NCI-H2029 treated with DMSO at 0.1 percent for 48 hours (cell line): ENCODE data around the gene QRFP.

Experiments
- DNase-seq: peaks from one replicate; lab custom pipeline; 2025; lab: John Stamatoyannopoulos, UW

QRFP gene

DNA sequence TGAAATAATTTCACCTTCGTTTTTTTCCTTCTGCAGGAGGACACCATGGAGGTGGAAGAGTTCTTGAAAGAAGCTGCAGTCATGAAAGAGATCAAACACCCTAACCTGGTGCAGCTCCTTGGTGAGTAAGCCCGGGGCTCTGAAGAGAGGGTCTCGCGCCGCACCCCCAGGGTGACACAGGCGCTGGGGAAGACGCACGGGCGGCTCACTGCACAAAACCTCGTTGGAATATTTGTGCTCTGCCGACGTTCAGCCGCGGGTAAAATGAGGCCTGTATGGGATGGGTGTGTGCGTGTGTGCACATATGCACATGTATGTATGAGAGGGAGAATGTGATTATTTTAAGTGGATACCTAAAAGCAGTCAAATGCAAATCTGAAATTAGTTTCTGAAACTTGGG, 24.5 kb downstream of the QRFP start:
- no peak for DNase-seq

DNA sequence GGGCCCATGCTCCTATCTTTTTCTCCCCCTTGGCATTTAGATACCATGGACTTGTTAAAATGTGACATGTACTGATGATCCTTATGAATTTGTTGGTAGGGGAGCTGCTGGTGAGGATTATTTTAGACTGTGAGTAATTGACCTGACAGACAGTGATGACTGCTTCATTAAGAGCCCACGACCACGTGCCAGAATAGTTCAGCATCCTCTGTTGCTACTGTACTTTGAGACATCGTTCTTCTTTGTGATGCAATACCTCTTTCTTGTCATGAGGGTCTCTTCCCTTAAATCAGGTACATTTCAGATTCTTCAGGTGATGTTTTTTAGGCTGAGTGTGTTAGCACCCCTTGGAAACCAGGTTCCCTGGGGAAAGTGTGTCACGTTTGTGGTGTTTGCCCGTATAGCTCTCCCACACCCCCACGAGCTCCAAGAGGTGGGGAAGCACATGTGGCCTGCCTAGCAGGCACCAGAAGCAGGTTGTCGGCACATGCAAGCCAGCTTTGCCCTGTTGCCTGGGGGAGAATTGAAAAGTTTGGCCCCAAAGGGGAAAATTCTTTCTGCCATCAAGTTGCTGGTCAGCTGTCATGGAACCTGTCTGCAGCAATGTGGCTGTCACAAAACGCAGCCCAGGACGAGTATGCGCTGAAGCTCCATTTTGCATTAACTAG, 25.1 kb downstream of the QRFP start:
- no peak for DNase-seq

DNA sequence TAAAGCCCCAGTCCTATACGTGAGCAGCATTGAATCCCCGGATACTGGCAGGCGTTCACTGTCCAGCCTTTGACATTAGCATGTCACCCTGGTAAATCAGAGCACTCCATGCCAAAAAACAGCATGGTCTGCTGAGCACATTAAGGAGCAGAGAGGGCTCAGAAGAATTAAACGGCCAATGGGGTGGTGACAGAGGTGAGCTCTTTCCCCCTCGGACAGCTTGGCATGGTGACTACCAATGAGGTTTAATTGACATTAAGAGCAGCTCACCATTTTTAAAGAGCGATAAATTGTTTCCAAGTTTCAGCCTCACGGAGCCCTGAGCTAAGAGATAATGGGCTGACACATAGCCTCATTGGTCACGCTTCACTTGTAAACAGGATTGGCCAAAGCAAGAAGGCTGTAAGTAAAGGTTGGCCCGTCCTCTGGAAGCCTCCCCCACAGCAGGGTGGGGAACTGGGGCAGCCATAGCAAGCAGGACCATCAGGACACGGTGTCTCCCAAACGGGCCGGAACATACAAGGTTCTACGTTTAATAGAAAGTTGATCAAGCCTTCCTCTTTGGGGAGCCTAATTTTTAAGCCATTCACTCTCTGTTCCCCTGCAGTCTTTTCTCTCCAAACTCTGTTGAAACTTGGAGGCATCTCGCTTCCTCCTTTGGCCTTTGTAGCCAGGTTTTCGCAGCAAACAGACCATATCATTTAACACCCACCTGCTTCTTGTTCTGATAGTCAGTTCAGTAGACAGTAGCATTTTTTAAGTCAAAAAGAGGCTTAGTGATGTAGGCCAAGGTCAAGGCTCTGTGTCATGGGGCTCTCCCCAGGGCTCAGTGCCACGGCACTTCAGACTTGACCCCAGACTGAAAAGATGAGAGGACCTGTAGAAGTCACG, 25.9 kb downstream of the QRFP start:
- DNase-seq = no peak

DNA sequence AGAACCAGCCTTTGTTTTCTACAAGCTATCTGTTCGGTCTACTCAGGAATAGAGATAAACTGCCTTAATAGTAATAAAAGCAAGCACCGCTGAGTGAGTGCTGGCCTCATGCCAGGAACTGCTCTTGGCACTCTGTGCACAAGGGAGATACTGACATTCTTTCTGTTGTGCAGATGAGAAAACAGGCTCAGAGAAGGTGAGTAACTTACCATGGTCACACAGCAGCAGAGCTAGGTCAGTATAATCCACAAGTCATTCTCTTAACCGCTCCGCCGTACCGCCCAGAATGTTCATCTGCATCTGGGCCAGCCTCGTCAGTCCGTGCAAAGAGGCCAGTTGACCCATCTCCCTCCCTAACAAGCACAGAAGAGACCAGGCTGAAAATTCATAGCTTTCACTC, 27.4 kb downstream of the QRFP start:
- DNase-seq = peak; percentile 23

DNA sequence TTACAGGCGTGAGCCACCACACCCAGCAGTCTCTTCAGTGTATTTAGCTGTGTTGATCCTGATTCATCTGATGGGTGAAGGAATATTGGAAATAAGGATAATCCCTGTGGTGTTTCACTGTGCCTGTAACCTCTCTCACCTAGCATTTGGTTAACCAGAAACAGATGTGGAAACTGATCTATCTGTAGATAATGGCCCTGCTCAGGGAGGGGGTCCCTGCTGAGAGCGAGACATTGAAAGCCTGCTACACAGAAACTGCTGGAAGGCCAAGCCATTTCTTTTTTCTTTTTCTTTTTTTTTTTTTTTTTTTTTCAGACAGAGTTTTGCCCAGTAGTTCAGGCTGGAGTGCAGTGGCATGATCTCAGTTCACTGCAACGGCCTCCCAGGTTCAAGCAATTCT, 28.4 kb downstream of the QRFP start:
- no peak for DNase-seq

DNA sequence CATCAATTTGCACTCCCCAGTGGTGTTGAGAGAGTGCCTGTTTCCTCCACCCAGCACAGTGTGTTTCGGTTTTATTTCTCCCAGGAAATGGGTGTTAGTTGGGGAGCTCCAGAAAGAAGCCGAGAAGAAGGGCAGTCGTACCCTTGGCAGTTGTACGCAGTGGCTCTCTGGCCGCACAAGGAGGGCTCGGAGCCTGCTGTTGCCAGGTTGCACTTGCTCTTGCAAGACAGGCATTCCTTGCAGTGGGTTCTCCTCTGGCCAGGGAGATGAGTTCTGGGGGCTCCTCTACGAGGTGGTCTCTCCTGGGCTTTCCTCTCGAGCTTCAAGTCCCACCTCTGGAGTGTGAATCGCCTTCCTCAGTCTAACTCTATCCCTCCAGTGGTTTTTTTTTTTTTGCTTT, 29.1 kb downstream of the QRFP start:
- no peak for DNase-seq

DNA sequence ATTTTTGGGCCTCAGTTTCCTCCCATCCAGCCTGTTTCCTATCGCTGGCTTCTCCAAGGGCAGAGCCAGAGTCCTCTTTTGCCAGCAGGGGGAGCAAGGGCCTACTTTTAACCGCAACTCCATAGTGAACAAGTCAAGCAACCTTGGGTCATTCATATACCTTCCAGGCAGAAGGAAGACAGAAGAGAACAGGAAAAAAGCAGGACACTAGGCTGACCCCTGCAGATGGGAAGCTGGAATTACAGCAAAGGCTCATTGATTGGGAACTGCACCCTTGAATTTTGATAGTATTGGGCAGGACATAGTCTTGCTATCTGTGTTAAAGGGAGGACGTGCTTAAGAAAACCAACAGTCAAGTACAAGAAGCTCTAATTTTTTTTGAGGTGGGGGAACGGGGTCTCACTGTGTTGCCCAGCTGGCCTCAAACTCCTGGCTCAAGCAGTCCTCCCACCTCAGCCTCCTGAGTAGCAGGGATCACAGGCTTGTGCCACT, 30.1 kb downstream of the QRFP start:
- DNase-seq = peak; percentile 69

DNA sequence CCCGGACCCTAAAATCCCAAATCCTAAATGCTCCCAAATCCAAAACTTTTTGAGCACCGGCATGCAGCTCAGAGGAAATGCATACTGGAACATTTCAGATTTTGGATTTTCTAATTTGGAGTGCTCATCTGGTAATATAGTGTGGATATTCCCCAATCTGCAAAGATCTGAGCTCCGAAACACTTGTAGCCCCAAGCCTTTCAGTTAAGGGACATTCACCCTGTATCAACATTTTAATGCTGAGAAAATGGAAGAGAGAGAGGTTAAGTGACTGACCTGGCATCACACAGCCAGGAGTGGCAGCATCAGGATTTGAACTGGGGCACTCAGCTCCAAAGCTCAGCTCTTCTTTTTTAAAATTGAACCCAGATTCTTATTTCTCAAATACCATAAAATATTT, 30.7 kb downstream of the QRFP start:
- DNase-seq = no peak

DNA sequence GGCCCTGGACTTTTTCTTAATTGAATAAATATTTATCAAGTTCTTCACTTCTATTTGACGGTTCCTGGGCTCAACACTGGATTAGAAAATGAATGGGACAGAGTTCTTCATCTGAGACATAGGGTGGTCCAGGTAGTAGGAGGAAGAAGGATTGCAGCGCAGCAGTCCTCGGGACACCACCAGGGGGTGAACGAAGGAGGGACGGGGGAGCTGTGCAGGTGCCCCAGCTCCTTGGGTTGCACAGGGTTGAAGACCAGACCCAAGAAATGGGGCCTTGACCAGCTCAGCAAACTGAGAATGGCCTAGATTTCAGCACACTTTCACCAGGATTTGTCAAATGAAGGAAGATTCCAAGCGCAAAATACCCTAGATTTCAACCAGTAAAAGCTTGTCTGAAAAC, 32.1 kb downstream of the QRFP start:
- DNase-seq = no peak

DNA sequence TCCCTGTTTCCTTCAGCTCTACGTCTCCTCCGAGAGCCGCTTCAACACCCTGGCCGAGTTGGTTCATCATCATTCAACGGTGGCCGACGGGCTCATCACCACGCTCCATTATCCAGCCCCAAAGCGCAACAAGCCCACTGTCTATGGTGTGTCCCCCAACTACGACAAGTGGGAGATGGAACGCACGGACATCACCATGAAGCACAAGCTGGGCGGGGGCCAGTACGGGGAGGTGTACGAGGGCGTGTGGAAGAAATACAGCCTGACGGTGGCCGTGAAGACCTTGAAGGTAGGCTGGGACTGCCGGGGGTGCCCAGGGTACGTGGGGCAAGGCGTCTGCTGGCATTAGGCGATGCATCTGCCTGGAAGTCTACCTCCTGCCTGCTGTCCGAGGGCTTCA, 33.9 kb downstream of the QRFP start:
- DNase-seq = no peak

DNA sequence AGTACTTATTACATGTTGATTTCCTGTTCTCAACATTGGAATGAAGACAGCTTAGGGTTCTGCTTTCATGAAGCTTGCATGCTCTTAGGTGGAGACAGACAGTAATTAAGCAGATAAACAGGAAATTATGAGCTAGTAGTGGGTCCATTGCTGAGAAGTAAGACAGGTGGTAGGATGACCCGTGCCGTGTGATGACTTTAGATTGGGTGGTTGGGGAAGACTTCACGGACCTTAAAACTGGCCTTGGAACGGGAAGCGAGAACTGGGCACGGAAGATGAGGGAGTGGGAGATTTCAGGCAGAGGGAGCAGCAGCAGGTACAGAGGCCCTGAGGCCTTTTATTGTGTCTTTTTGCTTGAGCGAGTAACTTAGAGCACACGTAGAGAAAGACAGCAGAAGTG, 34.4 kb downstream of the QRFP start:
- no peak for DNase-seq

DNA sequence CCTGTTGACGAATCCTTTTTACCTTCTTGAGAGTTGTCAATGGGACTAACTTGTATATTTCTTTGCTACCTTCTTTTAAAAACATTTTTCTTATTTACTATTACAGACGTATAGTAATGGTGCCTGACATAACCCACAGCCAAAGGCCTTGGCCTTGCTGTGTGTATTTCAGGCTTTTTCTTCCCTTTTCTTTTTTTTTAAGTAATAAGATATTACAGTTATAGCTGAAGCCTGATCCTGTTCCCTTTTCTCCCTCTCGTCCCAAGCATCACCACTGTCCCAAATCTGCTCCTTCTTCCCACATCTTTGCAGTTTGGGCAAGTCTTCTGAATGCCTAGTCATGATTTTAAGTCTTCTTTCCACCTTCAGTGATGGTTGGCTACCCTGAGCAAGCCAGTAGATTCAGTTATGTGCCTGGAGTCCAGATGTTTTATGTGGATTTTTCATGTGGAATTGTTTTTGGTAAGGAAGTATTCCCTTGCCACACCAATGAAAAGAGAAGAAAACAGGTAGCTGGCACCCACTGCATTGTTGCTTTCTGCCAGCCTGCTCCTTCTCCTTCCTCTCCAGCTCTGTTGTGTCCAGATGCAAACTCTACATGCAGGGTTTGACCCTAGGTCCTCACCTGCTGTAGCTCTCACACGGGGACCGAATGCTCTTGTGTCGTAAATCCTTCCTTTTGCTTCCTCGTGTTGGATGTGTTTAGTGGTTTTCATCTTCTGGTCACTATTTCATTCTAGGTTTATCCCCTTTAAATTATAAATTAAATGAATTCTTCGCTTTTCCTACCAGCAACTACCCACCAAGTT, 35.0 kb downstream of the QRFP start:
- no peak for DNase-seq

DNA sequence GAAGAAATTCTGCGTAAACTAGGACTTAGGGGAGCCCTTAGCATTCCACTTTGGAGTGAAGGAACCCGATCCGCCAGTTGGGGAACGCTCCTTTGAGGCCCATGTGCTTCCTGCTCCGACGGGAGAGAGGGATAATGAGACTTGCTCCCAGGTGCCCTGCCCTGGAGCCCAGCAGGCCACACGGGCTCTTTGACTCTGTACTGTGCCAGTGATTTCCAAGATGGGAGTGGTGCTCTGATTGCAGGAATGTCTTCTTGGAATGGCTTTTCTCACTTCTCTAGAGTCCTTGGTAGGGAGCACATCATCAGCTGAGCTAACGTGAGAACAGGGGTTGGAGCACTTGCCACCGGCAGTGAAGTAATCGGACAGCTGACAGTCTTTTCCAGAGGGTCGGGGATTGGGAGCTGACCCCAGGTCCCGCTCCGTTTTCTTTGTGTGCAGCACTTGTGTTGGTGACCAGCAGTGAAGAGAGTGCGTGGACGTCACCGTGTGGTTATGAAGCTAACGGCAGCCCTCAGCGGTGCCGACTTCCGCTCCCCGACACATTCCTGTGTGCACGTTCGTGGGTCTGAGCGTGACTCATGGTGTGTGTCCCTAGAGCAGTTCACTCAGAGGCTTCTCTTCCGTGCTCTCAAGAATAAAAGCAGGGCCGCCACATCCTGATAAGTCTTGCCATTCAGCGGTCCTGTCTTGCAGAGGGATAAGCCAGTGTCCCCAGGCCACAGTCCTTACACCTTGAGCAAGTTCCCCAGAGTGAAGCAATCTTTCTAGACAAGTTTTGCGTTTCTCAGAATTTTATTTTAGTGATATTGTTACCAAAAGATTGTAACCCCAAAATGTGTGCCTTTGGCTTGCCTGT, 35.9 kb downstream of the QRFP start:
- no peak for DNase-seq

DNA sequence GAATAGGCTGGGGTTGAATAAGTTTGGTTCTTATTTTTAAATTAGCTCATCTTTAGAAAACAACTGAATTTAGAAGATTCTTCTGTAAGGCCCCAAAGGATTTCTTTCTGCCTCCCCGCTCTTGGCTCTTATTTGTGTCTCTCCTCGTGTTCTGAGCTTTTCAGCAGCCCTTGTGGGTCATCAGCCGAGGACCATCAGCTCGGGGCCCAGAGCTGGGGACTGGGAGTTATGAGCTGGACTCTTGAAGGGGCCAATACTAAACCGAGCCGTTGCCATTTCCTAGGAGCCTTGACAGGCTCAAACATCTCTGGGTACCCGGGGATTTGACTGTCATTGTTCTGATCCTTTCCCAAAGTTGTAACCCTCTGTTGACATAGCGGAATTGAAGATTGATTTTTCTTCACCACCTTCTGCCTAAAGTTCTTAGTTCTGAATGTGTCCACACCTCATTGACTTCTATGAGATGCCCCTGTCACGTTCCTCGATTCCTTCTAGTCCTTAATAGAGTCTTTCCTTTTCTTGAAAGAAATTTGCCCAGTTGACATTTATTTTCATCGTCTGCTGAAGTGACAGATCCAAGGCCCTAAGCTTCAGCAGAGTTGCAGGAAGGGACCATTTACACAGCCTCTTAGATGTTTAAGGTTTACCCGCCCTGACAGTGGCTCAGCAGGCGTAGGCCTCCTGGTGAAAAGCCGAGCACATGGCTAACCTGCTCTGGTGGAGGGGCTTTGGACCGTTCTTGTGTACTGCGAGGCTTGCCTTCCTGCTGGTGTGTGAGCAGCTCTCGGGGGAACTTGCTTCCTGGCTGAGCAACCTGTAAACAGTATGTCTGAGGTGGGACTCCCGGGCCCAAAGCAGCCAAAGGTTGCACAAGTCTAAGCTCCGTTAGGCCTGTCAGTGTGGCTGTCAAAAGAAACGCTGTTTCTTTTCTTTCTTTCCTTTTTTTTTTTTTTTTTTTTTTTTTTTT, 37.6 kb downstream of the QRFP start:
- DNase-seq = no peak

DNA sequence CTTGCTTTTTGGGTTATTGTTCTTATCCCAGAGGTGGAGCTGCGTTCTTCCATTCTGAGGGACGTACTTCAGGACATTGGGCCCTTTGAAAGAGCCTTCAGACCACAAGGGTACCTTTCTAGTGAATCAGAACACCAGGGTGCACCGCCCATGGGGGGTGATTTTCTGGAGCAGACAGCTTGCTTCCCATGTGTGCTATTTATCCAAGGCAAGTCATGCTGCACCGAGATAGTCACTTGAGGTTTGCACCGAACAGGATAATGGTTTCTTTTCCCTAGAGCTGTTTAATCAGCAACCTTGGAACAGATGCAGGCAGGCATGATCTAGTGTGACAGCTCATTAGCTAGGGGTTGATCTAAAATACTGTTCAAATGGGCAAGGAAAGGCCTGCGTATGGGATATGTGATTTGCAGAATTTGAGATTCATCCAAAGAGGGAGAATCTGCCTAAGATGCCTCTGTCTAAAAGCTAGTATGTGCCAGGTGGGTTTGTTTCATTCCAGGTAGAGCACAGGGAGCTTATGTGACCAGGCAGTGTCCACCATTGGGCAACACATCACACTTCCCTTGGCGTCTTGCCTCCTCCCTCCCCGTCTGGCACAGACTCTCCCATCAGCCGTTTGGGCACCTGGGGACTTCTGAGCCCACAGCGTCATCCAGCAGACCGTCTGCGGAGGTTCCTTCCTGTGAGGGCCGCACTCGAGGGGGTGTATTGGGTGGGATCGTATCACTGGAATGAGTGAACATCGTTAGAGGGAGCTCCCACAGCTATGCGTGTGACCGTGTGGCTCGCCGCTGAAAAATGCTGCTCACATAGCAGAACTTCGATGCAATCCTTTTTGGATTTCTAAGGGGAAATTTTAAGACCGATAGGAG, 38.5 kb downstream of the QRFP start:
- DNase-seq = no peak

DNA sequence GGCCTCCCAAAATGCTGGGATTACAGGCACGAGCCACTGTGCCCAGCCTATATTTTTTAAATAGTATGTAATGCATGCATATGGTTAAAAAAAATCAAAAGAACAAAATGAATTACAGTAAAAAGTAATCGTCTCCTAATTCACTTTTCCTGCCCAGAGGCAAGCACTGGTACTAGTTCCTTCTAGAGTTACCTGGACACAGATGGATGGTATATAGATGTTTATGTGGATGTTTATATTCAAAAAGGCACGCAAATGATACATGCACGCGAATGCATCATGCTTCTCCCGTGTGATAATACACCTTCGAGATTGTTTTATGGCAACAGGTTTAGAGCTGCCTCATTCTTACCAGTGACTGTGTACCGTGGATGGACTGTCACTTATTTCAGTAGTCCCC, 40.1 kb downstream of the QRFP start:
- no peak for DNase-seq

DNA sequence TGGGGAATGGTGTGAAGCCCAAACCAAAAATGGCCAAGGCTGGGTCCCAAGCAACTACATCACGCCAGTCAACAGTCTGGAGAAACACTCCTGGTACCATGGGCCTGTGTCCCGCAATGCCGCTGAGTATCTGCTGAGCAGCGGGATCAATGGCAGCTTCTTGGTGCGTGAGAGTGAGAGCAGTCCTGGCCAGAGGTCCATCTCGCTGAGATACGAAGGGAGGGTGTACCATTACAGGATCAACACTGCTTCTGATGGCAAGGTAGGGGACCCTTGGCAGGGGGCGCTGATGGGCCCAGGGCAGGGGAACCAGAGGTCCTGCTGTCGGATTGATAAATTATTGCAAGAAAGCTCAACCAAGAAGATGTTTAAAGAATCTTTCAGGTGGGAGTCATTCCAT, 41.8 kb downstream of the QRFP start:
- DNase-seq = no peak

DNA sequence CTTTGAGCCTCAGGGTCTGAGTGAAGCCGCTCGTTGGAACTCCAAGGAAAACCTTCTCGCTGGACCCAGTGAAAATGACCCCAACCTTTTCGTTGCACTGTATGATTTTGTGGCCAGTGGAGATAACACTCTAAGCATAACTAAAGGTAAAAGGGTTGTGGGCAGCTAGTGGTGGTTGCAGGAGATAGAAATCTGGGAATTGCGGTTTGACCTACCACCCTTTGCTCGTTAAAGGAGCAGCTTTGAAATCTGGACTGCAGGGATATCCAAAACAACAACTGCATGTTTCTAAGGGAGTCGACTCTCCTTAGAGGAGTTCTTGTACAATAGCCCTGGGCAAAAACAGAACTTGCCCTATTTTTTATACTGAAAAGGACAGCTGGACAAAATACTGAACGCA, 42.5 kb downstream of the QRFP start:
- DNase-seq = no peak

DNA sequence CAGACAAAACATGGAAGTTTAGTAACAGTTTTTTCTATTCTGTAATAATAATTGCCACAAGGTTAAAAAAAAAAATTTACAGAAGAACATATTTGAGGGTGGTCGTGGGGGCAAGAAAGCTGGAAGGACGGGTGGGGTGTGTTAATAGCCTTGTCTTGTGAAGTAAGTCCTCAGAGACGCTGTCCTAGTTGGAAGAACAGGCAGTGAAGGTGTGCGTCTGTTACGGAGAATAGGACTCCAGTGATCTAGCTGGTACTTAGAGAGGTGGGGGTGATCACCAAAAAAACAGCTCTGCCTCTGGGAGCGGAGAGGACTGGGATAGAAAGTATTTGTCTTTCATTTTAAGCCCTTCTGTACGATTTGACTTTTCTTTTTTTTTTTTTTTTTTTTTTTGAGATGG, 43.8 kb downstream of the QRFP start:
- DNase-seq = no peak

DNA sequence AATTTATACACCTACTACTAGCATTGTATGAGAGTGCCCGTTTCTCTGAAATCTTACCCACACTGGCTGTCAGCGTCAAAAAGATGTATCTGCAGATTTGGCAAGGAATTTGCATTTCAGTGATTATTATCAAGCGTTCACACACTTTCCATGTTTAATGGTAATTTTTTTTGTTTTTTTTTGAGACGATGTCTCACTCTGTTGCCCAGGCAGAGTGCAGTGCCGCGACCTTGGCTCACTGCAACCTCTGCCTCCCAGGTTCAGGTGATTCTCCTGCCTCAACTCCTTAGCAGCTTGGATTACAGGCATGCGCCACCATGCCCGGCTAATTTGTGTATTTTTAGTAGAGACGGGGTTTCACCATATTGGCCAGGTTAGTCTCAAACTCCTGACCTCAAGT, 47.3 kb downstream of the QRFP start:
- no peak for DNase-seq
